NCI-H748 (cell line): Measurements from ENCODE around the gene ZNF605.
"Not testable (repeated sequence)": the region's sequence is repeated elsewhere in the genome, so short reads cannot be mapped to it uniquely, and the experiment has no call there.

Experiments
- DNase-seq: peaks from one replicate; lab custom pipeline; 2025; ENCODE audit not compliant: unreplicated experiment; lab: John Stamatoyannopoulos, UW

Gene ZNF605

GRCh38 chr12:132949936-132950837 lies 5.9 kb downstream of the ZNF605 start:
- DNase-seq = no peak

GRCh38 chr12:132948146-132949066 lies 7.7 kb downstream of the ZNF605 start:
- no peak for DNase-seq

- no peak for DNase-seq
Observed at GRCh38 chr12:132946246-132946820, 9.8 kb downstream of the ZNF605 start.

- DNase-seq = no peak
Observed at GRCh38 chr12:132945806-132946205, 10.3 kb downstream of the ZNF605 start.

- no peak for DNase-seq
Observed at GRCh38 chr12:132942611-132943010, 13.5 kb downstream of the ZNF605 start.

GRCh38 chr12:132941336-132941954 lies 14.7 kb downstream of the ZNF605 start:
- DNase-seq = no peak

- no peak for DNase-seq
Observed at GRCh38 chr12:132940071-132940719, 15.9 kb downstream of the ZNF605 start.

GRCh38 chr12:132938807-132939206 lies 17.3 kb downstream of the ZNF605 start:
- DNase-seq = not testable (repeated sequence)

GRCh38 chr12:132937476-132937875 lies 18.6 kb downstream of the ZNF605 start:
- DNase-seq = no peak

- DNase-seq = not testable (repeated sequence)
Observed at GRCh38 chr12:132936921-132937320, 19.2 kb downstream of the ZNF605 start.

GRCh38 chr12:132936163-132936562 lies 19.9 kb downstream of the ZNF605 start:
- DNase-seq = no peak

GRCh38 chr12:132926415-132926833 lies 29.7 kb downstream of the ZNF605 start:
- DNase-seq = no peak

- no peak for DNase-seq
Observed at GRCh38 chr12:132925597-132926414, 30.3 kb downstream of the ZNF605 start.

- DNase-seq = no peak
Observed at GRCh38 chr12:132924356-132924755, 31.8 kb downstream of the ZNF605 start.

- no peak for DNase-seq
Observed at GRCh38 chr12:132923356-132923909, 32.7 kb downstream of the ZNF605 start.

GRCh38 chr12:132922676-132923075 lies 33.4 kb downstream of the ZNF605 start:
- no peak for DNase-seq

- DNase-seq = peak; percentile 15
Observed at GRCh38 chr12:132921685-132922084, 34.4 kb downstream of the ZNF605 start.

GRCh38 chr12:132918680-132919079 lies 37.4 kb downstream of the ZNF605 start:
- DNase-seq = no peak

GRCh38 chr12:132909030-132909368 lies 47.1 kb downstream of the ZNF605 start:
- DNase-seq = no peak
